Ureter (tissue), 1 donor: ENCODE measurements around the gene ACYP2. TPM values are rescaled to one million over a fixed set of nuclear protein-coding genes. Genes with fewer than 3 reads are reported as not detected.

Experiments used
- DNase-seq: peaks from one replicate; pipeline ENCODE4 v3.0.0-alpha.2; 2020; ENCODE audit warnings: low spot score
- total RNA-seq: library from RNA; stranded (reverse); gene quantifications from one replicate; pipeline ENCODE4 v1.2.4, GENCODE V29; 2023
- donor health status: DM: yes; HTN: yes; CAD: no.

The ACYP2 gene
- total RNA-seq, 1 donor from 2014 or later, result 22.9 TPM

DNA sequence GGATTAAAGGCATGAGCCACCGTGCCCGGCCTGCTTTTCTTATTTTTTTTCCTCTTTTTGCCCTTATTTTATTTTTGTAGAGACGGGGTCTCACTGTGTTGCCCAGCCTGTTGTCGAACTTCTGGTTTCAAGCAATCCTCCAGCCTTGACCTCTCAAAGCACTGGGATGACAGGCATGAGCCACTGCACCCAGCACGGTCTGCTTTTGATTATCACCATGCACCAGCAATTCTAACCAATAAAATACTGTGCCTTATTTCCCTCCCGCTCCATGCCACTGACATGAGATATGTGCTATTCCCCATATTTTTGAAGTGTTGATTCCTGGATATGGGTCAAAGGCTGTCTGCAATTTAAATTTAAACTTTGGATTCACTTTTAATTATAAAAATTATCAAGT, 42.9 kb downstream of the ACYP2 start:
- DNase-seq, result no peak

DNA sequence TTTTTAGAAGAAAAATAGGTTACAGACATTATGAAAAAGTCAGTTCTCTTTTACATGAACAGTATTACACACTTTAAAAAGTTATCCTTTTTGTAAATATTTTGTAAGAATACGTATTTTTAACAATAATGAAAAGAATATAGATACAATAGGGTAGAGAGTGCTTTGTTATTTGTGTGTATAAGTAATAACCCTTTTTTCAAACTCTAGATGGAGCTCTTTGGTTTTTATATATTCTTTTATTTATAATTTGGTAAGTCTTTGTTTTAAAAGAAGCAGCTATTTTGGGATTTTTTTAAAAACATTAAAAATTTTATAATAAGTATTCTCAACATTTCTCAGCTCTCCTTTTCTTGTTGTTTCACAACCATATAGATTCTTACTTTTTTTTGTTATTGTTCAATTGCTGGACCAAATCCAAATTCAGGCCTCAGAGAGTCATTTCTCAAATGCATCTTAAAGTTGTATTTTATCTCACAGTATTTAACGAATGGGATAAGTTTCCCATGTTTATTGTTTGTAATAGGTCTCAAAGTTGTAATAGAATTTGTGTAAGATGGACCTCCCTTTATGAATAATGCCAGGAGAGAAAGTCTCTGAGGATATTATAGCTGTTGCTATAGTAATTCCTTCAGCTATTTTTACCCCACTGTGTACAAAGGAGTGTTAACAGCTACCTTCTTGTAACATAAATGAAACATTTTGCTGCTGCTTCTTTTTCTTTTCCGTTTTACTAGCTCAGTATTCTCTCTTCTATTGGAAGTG, 46.4 kb downstream of the ACYP2 start:
- DNase-seq, result no peak

DNA sequence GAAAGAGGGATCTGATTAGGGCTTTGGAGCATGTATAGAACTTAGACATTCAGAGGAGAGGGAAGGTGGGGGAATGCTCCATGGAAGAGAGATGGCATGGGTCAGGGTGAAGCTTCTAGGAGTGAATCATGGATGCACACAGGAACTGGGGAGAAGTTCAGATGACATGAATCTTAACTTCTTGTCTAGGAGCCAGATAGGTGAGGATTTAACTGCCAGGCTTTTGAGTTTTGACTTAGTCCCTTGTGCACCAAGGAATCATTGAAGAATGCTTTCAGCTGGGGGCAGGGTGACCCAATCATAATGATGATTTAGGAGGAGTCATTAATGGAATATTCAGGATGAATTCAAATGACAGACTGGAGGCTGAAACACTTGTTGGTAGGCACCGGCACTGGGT, 48.7 kb downstream of the ACYP2 start:
- DNase-seq, result no peak

DNA sequence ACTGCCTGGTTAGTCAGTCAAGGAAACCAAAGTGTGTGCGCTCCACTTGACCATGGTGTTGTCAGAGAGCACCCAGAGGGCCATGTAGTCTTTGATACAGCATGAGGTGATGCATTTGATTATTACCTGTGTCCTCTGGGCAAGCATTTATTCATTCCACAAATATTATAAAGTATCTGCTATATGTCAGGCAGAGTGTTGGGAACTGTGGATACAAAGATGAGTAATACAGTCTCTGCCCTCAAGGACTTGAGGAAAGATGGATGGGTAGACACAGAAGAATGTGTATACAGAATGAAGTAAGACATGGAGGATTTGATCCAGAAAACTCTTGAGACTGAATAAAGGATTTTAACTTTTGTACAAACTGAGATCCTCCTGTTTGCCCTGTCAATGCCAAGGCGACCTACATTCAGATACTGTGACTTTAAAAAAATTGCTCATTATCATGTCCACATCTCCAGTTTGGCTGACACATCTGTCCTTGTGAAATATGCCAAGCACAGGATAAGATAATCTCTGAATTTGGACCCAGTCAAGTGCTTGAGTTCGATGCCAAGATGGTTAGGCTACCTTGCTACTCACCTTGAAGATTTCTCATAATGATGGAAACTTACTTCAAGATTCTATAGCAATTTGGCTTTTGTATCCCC, 50.8 kb downstream of the ACYP2 start:
- DNase-seq, result no peak

DNA sequence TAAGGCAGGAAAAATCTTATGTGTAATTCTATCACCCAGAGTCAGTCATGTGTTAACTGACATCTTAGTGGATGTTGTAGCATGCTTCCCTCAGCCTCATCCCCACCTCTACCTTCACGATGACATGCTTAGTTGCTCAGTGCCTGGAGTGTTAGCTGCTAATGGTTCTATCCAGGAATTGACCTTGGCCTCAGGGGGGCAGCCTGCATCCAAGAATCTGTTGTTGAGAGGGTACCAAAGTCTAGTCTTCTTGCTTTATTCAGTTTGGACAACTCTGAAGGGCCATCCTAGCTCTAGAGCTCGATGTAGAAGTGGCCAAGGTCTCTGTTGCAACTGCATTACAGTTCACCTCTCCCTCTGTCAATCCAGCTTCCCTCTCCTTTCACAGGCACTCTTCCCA, 61.2 kb downstream of the ACYP2 start:
- no peak for DNase-seq

DNA sequence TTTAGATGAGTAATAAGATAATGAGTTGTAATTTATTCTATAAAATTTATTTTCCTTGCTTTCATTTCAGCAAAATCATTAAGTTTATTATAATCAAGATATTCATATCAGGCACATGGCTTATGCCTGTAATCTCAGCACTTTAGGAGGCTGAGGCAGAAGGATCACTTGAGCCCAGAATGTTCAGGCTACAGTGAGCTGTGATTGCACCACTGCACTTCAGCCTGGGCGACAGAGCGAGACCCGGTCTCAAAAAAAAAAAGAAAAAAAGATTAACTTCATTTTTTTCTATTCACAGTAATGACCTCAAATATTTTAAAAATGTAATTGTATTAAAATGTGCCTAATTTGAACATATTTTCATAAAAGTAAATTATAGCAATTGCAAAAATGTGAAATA, 67.9 kb downstream of the ACYP2 start:
- no peak for DNase-seq

DNA sequence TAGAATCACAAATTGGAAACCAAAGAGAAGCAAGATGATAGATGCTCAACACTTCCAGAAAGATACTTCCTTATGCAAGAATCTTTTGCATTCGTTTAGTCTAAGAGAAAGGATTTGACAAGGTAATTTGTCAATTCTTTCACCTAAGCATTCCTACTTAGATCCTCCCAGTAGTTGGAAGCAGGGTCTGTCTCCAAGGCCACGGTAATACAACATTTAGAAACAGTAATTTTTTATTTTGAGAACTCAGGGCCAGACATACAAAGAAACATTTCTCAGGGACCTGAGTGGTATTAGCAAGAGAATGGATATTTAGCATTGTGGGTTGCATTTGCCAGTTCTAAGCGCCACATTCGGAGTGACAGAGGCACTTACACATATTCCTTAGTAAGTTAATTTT, 68.6 kb downstream of the ACYP2 start:
- no peak for DNase-seq

DNA sequence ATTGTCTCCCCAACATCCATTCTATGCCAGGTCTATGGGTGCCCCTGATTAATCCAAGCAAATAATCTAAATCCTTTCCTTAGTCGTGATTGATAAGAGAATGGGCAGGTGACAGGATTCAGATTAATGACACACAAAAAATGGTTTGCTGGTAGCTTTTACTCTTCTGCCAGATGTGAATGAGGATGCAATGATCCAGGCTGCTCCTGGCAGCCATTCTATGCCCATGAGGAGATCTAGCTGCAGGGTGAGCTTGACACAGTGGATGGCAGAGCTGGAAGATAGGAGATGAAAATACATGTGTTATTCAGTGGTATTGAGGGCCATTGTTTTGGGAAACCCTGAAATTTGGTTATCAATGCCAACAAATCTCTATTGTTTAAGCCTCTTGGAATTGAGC, 69.7 kb downstream of the ACYP2 start:
- no peak for DNase-seq

DNA sequence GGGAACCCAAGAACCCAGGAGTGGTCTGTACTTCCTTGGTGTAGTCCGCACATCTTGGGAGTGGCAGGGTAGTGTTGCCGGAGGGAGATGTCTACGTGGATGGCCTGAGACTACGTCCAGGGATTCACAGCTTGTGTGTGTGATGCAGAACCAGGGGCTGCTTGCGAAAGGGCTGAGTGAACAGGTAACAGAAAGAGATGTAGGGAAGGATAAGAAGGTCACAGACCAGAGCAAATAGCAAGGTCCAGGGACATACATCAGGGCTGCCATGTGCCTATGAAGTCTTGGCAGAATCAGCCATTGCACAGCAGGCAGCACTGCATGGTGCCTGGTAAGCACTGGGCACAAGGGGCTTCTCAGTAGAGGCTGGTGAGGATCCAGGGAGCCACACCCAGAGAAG, 71.9 kb downstream of the ACYP2 start:
- no peak for DNase-seq

DNA sequence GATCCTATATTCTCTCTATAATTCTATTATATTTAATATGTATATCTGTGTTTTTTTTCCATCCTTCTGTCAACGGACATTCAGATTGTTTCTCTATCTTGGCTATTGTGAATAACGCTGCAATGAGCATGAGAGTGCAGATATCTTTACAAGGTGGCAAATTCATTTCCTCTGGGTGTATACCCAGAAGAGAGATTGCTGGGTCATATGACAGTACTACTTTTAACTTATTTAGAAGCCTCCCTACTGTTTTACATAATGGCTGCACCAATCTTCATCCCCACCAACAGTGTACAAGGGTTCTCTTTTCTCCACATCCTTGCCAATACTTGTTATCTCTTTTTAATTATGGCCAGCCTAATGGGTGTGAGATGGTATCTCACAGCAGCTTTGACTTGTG, 74.1 kb downstream of the ACYP2 start:
- DNase-seq, result no peak

DNA sequence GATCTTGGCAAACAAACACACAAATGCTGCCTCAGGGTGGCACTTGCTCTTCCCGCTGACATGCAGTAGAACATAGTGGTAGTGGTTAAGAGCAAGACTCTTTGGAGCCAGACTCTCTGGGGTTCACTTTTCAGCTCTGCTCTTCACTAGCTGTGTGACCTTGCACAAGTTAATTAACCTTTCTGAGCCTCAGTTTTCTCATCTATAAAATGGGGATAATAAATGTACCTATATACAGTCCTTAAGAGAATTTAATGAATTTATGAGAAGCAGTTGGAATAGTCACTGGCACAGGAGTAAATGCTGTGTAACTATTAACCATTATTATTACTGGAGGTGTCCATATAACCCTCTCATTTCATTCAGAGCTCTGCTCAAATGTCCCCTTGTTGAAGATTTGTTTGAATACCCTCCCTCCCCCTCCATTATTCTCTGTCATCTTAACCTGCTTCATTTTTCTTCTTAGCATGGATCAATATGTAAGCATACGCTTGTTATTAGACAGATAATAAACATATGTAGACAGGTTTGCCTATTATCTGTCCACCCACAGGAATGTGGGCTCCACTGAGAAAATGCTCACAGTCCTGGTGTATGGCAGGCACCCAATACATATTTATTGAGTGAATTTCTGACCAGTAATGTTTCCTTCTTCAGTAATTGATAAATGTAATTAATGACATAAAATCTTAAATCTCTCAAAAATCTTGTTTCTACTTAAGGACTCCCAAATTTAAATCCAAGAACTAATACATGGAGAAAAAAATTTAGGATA, 76.1 kb downstream of the ACYP2 start:
- DNase-seq, result no peak

DNA sequence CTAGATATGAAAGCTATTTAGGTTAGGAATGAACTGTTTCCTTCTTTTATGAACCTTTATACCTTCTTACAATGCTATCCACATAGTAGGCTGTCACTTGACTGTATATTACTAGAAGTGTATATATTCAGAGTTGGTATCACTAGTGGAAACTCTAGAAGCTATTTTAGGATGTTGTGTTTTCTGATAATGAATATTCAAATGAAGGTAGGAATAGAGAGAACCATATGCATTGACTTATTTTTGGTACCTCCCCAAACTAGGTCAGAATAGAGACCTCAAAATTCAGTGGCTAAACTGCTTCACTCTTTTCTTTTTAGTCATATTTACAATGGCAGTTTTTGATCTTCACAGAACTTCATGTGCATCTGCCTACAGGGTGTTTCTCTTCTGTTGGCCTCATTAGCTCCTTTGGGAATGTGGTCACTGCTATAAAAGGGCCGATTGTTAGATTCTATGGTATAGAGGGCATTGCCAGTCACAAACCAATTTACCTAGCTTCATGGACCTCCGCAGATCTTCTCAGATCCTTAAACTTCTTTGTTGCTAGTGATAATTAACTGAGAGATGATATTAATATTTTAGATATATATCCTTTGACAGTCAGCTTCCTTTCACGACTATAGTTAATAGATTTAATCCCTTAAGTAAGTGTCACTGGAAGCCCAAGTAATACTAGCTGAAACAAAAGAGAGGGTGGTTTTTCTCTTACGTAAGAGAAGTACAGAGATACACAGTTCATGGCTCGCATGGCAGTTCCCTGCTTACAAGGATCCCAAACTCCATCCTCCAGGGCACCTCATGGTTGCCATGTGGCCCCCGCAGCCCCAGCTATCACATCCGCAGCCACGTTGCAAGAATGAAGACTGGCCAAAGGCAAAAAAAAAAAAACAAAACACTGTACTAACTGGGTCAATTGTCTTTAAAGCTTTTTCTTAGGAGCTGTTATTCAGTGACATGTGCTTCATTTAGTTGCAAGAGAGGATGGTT, 79.6 kb downstream of the ACYP2 start:
- DNase-seq, result no peak

DNA sequence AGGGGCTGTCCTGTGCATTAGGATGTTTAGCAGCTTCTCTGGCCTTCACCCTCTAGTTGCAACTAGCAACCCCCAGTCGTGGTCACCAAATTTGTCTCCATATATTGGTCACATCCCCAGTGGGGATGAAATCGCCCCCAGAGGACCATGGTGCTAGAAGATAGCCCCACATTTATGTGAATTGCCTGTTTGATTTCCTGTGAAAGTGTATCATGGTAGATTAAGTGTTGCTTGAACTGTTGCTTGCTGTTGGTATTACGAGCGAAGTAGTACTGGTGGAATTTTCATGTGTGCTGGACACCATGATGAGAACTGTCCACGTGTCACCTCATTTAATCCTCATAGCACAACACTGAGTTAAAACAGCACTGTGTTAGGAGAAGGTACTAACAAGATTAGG, 81.2 kb downstream of the ACYP2 start:
- DNase-seq, result no peak

DNA sequence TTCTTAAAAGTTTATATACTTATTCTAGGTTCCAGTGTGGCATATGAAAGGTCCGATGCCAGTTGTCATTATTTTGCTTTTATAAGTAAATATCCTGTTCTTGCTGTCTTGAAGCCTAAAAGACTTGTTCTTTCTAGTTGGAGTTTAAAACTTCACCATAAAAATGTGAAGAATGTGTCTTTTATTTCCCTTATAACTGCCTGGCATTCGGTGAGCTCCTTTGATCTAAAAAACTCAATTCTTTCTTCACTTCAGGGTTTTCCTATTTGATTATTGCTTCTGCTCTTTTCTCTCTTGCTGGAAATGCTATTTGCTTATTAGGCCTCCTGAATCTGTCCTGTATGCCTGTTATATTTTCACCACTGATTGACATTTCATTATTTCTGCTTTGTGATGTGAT, 89.1 kb downstream of the ACYP2 start:
- DNase-seq, result no peak

DNA sequence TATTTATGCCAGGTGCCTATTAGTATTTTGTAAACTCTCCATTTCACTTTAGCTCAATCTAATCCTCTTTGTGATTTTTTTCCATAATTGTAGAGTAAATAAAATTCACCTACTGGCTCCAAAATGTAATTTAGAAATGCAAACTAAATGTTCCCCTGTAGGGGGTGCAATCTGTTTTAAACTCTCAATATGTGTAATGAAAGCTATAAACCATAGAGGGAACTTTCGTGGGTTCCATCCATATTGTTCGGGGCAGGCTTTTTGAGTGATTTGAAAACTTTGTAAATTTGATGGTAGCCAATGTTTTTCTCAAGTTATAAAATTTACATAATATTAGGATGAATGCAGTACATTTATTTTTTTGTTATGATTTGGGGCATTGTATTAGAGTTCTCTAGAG, 91.2 kb downstream of the ACYP2 start:
- DNase-seq, result no peak

DNA sequence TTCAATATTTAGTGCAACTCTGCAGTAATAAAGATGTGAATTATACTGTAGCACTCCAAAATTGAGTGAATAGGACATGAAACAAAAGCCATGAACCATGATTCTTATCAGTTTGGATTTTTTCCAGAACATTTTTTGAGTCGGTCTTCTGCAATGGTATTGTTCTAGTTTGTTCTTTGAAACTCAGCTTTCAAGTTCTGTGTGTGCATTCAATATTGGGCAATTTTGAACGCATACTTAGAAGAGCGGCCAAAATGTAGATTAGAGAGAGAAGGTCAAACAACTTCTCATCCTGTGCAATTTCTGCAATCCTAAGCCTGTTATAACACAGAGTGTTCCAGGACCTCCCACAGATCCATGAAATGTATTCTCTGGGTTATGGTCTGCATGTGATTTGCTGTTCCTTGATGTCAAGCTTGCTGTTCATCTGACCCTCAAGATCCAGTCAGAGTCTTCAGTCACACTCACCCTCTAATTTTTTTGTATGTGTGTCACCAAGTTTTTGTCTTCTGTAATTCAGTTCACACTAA, 92.3 kb downstream of the ACYP2 start:
- DNase-seq, result no peak

DNA sequence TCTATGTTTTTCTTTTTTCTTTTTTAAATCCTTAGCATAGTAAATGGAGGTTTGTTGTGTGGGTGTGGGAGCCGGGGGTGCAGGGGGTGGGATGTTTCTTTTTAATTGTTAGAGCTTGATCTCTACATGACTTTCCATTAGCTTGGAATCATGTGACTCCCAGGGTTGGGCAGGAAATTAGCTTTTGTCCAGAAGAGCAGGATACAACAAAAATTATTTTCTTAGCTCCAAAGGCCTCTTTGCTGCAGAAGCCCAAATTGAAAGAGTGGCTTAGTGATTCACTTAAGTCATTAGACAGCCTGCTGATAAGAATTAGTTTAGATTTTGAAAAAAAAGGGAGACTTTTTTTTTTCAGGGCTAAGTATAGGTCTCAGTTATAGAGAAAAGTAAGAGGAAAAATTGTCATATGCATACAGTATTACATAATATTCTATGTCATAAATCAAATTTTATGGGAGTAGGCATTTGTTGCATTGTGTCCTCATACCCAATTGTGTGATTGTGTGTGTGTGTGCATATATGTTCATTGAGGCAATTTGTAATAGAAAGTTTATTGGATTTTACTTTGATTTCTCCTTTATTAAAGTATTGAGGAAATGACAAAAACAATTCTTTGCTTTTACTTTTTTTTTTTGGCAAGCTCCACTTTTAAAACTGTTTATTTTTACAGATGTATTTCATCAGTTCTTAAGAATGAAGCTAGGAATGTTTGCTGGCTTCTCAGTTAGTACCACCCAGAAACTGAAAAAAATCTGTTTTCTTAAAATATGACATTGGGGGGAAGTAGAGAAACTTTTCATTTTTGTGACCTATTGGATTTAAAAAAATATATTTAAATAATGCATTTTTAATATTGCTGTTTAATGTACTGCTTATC, 93.2 kb downstream of the ACYP2 start:
- DNase-seq, result no peak

DNA sequence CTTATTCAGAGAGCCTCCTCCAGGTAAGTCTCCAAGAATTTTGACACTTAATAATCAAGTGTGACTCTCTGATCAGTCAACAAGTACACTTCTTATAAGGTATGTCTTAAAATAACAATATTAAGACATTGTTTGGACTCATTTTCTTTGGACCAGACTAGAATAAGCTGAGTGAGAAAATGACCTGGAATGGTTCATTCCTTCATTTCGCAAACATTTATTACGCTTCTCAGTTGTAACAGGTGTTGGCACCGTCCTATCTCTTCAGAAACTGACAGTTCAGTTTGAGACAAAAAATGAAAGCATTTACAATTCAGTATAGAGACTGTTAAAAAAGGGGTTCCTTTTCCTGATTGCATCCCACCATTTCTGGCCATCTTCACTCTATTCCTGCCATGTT, 94.0 kb downstream of the ACYP2 start:
- DNase-seq, result no peak

DNA sequence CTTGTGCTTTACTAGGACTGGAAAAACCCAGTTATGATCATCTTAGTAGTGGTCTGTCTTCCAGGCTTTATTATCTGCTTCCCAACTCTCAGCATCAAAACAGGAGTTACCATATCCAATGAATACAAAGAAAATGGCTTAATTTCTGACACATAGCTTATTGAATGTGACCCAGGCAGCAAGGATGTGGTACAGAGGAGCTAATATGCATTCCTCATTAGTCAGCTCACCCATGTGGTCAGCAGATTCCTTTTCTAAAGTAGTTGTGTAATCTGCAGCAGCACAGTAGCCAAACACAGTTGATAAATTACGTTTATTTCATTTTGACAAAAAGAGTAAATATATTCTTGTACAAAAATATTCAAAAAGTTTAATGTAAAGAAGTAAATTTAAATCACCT, 97.0 kb downstream of the ACYP2 start:
- no peak for DNase-seq

DNA sequence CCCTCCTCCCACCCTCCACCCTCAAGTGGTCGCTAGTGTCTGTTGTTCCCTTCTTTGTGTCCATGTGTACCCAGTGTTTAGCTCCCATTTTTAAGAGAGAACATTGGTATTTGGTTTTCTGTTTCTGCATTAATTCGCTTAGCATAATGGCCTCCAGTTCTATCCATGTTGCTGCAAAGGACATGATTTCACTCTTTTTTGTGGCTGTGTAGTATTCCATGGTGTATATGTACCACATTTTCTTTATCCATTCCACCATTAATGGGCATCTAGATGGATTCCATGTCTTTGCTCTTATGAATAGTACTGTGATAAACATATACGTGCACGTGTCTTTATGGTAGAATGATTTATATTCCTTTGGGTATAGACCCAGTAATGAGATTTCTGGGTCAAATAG, 97.7 kb downstream of the ACYP2 start:
- no peak for DNase-seq

DNA sequence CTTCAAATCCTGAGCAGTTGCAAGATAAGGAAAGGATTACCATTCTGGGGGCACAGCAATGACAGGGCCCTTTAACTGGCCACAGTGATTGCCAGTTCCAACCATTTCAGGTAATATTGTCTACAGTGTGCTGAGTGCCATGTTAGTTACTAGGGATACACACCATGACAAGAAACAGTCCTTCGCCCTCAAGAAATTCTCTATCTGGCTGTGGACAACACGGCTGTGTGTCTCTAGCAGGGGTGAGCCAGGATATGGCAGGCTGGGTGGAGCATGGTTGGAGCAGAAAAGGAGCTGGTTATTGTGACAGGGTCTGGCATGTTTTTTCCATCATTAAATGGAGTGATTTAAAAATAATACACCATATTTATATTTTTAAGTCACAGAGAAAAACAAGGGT, 109.6 kb downstream of the ACYP2 start:
- DNase-seq, result no peak
